HepG2 (cell line): ENCODE measurements around the gene KAZN. TPM values are rescaled to one million over a fixed set of nuclear protein-coding genes. Genes with fewer than 3 reads are reported as not detected.
A peak's percentile ranks its signal among the peaks of the same experiment; 100 is the strongest.

Experiments used
- AKNA ChIP-seq: sonication (generic); formaldehyde crosslinking; IDR thresholded peaks from 2 replicates; pipeline ENCODE4 v1.4.0; 2020; ENCODE audit warnings: missing genetic modification reagents, borderline replicate concordance
- ARHGAP35 ChIP-seq: sonication (generic); formaldehyde crosslinking; IDR thresholded peaks from 2 replicates; pipeline ENCODE4 v1.9.0; 2022; ENCODE audit warnings: mild to moderate bottlenecking, inconsistent platforms, moderate library complexity, missing genetic modification reagents, borderline replicate concordance
- CBX5 ChIP-seq: sonication (generic); formaldehyde crosslinking; IDR thresholded peaks from 2 replicates; pipeline ENCODE4 v1.4.0; 2020; ENCODE audit warnings: missing genetic modification reagents, borderline replicate concordance
- FOXA1 ChIP-seq, 2 experiments: fragments of 450-650 bp in 1 of 2; sonication (generic) in 1 of 2; formaldehyde crosslinking in 1 of 2; IDR thresholded peaks; 2 replicates each; pipeline versions ENCODE4 v1.4.0 to v1.6.1; 2016 to 2020; ENCODE audit warnings: missing genetic modification reagents in 1 of 2
- GLI4 ChIP-seq: sonication (generic); formaldehyde crosslinking; IDR thresholded peaks from 2 replicates; pipeline ENCODE4 v1.5.1; 2020; ENCODE audit warnings: missing genetic modification reagents, mild to moderate bottlenecking, moderate library complexity, borderline replicate concordance
- HMGXB4 ChIP-seq, 2 experiments: sonication (generic) in 1 of 2; formaldehyde crosslinking in 1 of 2; IDR thresholded peaks; 2 replicates each; pipeline versions ENCODE4 v1.4.0 to v1.6.1; 2018 to 2020; ENCODE audit warnings: missing genetic modification reagents in 2 of 2, borderline replicate concordance in 1 of 2, low read depth in 1 of 2, mild to moderate bottlenecking in 1 of 2, missing biosample characterization in 1 of 2
- HNF4G ChIP-seq, 2 experiments: sonication (generic) in 1 of 2; formaldehyde crosslinking in 1 of 2; IDR thresholded peaks; 2 replicates each; pipeline versions ENCODE4 v1.4.0 to v1.6.1; 2011 to 2020; ENCODE audit warnings: borderline replicate concordance in 2 of 2, low read depth in 2 of 2, mild to moderate bottlenecking in 2 of 2, low read length in 1 of 2, missing genetic modification reagents in 1 of 2, moderate library complexity in 1 of 2
- MAFF ChIP-seq: IDR thresholded peaks from 2 replicates; pipeline ENCODE4 v1.6.1; 2011; ENCODE audit warnings: low read depth, low read length, improper control_type of control experiment
- NR2F2 ChIP-seq: IDR thresholded peaks from 2 replicates; pipeline ENCODE4 v1.6.1; 2012; ENCODE audit warnings: low read depth, inconsistent platforms, borderline replicate concordance
- PAWR ChIP-seq: sonication (generic); formaldehyde crosslinking; IDR thresholded peaks from 2 replicates; pipeline ENCODE4 v1.4.0; 2020; ENCODE audit warnings: missing genetic modification reagents, mild to moderate bottlenecking, borderline replicate concordance
- SIN3A ChIP-seq: IDR thresholded peaks from 2 replicates; pipeline ENCODE4 v1.6.1; 2011; ENCODE audit warnings: low read depth, mild to moderate bottlenecking, control low read depth, low read length, borderline replicate concordance
- SP1 ChIP-seq, 2 experiments: fragments of 450-650 bp in 1 of 2; sonication (generic) in 1 of 2; formaldehyde crosslinking in 1 of 2; IDR thresholded peaks; 2 replicates each; pipeline versions ENCODE4 v1.4.0 to v1.6.1; 2016 to 2020; ENCODE audit warnings: missing genetic modification reagents in 1 of 2
- SSRP1 ChIP-seq: IDR thresholded peaks from 2 replicates; pipeline ENCODE4 v1.6.1; 2016; ENCODE audit warnings: control low read depth
- U2AF1 ChIP-seq: fragments of 200-400 bp; formaldehyde crosslinking; optimal IDR thresholded peaks from 2 replicates; pipeline ENCODE3; 2017; ENCODE audit warnings: mild to moderate bottlenecking, low read depth, low read length
- ZNF264 ChIP-seq: sonication (generic); formaldehyde crosslinking; IDR thresholded peaks from 2 replicates; pipeline ENCODE4 v1.4.0; 2020; ENCODE audit warnings: missing genetic modification reagents
- ZNF549 ChIP-seq: sonication (generic); formaldehyde crosslinking; IDR thresholded peaks from 2 replicates; pipeline ENCODE4 v1.5.0; 2020; ENCODE audit warnings: missing genetic modification reagents
- ZNF607 ChIP-seq: sonication (generic); formaldehyde crosslinking; IDR thresholded peaks from 2 replicates; pipeline ENCODE4 v1.5.1; 2020; ENCODE audit warnings: missing genetic modification reagents, mild to moderate bottlenecking, borderline replicate concordance
- ZNF777 ChIP-seq: sonication (generic); formaldehyde crosslinking; IDR thresholded peaks from 2 replicates; pipeline ENCODE4 v1.4.0; 2020; ENCODE audit warnings: missing genetic modification reagents
- polyA plus RNA-seq, 8 experiments: library from polyadenylated mRNA; depleted of rRNA in 3 of 8; stranded (reverse) in 7 of 8; unstranded in 1 of 8; fragments of >200 nt; fragmentation: Illumina TruSeq in 4 of 8; extraction: Trizol in 4 of 8; gene quantifications; 2 replicates each; pipeline versions ENCODE4 v1.2.1 to v1.2.3, GENCODE V29; 2011 to 2016; ENCODE audit warnings: low read depth in 4 of 8, missing spikeins in 1 of 8, mixed read lengths in 1 of 8; ENCODE audit not compliant: insufficient read depth in 1 of 8
- total RNA-seq, 5 experiments: library from RNA; depleted of rRNA; stranded (reverse); fragments of >200 nt; fragmentation: Illumina TruSeq; extraction: Trizol; gene quantifications; 2 replicates each; pipeline ENCODE4 v1.2.3, GENCODE V29; 2016; ENCODE audit warnings: low read depth in 1 of 5

Gene KAZN
- total and polyA plus RNA-seq, 2 of the 13 experiments (the other 11 are each of a cell fraction or from before 2014, with no cell fraction given): 10.4 to 13.5 TPM

- 0 out of 2 replicates have a peak, but pooled peaks have one; percentile 44 for TF ChIP-seq SIN3A
- TF ChIP-seq GLI4 (CRISPR knock-in tag): no peak
- TF ChIP-seq HNF4G (IDR thresholded peaks at IDR 0.05; ENCODE audit: borderline replicate concordance, low read depth, low read length): no peak
- no peak for TF ChIP-seq HNF4G (CRISPR knock-in tag; IDR thresholded peaks at IDR 0.05; ENCODE audit: borderline replicate concordance, low read depth)
- no peak for TF ChIP-seq SP1 (IDR thresholded peaks at IDR 0.05)
- TF ChIP-seq SP1 (CRISPR knock-in tag; IDR thresholded peaks at IDR 0.05): 0 out of 2 replicates have a peak, but pooled peaks have one; percentile 31
- no peak for TF ChIP-seq U2AF1
- TF ChIP-seq NR2F2: no peak
- no peak for TF ChIP-seq ZNF264 (CRISPR knock-in tag)
- no peak for TF ChIP-seq PAWR (CRISPR knock-in tag)
- peak; percentile 25 to 32; a peak in 2 of 4 replicates for TF ChIP-seq HMGXB4 (CRISPR knock-in tag; IDR thresholded peaks at IDR 0.05; ENCODE audit: borderline replicate concordance in 1 of 2, low read depth in 1 of 2)
- no peak for TF ChIP-seq AKNA
- TF ChIP-seq ZNF607: no peak; the same call in 1 of the 2 replicates
- TF ChIP-seq FOXA1 (IDR thresholded peaks at IDR 0.05): no peak
- no peak for TF ChIP-seq FOXA1 (CRISPR knock-in tag; IDR thresholded peaks at IDR 0.05)
- TF ChIP-seq MAFF: no peak
- no peak for TF ChIP-seq ZNF549
- TF ChIP-seq ZNF777 (CRISPR knock-in tag): no peak
- no peak for TF ChIP-seq CBX5 (CRISPR knock-in tag)
- TF ChIP-seq SSRP1 (CRISPR knock-in tag): no peak
- TF ChIP-seq ARHGAP35: no peak; the same call in 1 of the 2 replicates
Measured at GRCh38 chr1:15153184-15153841, 554.8 kb downstream of the KAZN start, which contains the start of gene TMEM51 (continued).
